ENCODE data around the gene SLC9A6.

Gene SLC9A6

DNA sequence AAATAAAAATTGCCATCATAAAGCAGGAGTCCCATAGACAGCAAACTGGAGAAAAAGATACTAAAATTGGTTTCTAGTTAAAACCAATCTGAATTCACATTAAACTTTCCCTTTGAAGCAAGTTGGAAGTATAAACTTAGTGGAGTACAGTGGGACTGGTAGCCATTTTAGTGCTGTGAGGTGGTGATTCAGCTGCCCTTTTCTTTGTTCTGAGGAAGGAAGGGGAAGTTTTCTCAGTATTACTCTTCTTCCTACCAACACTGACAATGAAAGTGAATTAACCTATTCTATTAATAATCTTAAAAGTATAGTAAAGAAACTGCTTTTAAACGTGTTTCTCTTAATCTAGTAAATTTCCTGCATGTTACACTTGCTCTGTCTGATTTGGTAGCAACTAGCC lies 36.7 kb downstream of the SLC9A6 start:
- no peak for TF ChIP-seq FOXP2 (optimal IDR thresholded peaks at IDR 0.05; ENCODE audit: borderline replicate concordance, extremely low read depth, extremely low read length, insufficient read depth)
- TF ChIP-seq, protein P1, sequence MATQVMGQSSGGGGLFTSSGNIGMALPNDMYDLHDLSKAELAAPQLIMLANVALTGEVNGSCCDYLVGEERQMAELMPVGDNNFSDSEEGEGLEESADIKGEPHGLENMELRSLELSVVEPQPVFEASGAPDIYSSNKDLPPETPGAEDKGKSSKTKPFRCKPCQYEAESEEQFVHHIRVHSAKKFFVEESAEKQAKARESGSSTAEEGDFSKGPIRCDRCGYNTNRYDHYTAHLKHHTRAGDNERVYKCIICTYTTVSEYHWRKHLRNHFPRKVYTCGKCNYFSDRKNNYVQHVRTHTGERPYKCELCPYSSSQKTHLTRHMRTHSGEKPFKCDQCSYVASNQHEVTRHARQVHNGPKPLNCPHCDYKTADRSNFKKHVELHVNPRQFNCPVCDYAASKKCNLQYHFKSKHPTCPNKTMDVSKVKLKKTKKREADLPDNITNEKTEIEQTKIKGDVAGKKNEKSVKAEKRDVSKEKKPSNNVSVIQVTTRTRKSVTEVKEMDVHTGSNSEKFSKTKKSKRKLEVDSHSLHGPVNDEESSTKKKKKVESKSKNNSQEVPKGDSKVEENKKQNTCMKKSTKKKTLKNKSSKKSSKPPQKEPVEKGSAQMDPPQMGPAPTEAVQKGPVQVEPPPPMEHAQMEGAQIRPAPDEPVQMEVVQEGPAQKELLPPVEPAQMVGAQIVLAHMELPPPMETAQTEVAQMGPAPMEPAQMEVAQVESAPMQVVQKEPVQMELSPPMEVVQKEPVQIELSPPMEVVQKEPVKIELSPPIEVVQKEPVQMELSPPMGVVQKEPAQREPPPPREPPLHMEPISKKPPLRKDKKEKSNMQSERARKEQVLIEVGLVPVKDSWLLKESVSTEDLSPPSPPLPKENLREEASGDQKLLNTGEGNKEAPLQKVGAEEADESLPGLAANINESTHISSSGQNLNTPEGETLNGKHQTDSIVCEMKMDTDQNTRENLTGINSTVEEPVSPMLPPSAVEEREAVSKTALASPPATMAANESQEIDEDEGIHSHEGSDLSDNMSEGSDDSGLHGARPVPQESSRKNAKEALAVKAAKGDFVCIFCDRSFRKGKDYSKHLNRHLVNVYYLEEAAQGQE (IDR thresholded peaks at IDR 0.05; ENCODE audit: insufficient read depth in 1 of 2, low read depth in 2 of 2, low read length in 2 of 2): no peak

DNA sequence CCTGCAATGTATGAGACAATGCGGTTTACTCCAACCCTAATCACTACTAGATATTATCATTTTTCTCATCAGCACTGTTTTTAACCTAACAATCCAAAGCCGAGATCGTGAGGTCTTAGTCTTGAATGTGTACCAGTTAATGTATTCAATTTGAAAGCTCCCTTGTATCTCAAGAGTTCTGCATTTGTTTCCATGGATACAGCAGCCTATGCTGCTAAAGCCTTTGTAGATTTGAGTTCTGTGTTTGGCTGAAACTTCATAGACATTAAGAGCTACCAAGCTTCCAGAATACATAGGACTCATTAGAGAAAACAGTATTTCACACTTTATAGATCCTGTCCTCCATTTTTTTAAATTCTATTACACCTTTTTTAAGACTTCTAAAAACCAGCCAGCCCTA lies 39.9 kb downstream of the SLC9A6 start:
- no peak for TF ChIP-seq FOXP2 (optimal IDR thresholded peaks at IDR 0.05; ENCODE audit: borderline replicate concordance, extremely low read depth, extremely low read length, insufficient read depth)
- no peak for TF ChIP-seq POLR2AphosphoS5 (IDR thresholded peaks at IDR 0.05; ENCODE audit: low read depth, low read length)
- no peak for TF ChIP-seq SIN3A (IDR thresholded peaks at IDR 0.05; ENCODE audit: borderline replicate concordance, insufficient read depth, low read length)
- TF ChIP-seq, protein P1 (IDR thresholded peaks at IDR 0.05; ENCODE audit: insufficient read depth in 1 of 2, low read depth in 2 of 2, low read length in 2 of 2): no peak

DNA sequence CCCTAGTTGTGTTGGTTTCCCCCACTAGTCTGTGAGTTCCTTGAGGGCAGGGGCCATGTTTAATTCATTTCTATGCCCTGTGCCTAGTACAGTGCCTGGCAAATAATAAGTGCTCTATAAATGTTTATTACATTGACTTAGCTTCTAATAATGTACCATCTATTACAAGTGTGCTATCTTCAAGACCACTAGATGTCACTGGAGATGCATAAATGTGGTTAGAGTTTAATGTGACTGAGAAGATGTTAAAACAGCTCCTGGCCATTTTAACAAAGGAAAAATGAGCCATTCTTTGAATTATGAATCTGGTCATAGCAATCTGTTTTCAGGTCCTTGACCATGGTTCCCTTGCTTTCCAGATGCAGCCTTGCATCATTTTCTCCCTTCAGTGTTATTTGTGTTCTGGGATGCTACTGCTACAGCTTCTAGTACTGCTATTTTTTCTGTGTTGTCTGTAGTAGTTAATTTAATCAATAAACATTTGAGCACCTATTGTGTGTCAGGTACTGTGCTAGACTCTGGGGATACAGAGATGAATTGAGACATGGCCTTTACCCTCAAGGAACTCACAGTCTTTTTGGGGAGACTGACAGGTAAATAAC lies 43.2 kb downstream of the SLC9A6 start:
- TF ChIP-seq SIN3A (IDR thresholded peaks at IDR 0.05; ENCODE audit: borderline replicate concordance, insufficient read depth, low read length) (no peak), TAF1 (IDR thresholded peaks at IDR 0.05; ENCODE audit: borderline replicate concordance, insufficient read depth, low read length) (no peak), POLR2AphosphoS5 (IDR thresholded peaks at IDR 0.05; ENCODE audit: low read depth, low read length) (no peak), FOXP2 (optimal IDR thresholded peaks at IDR 0.05; ENCODE audit: borderline replicate concordance, extremely low read depth, extremely low read length, insufficient read depth) (no peak)
- TF ChIP-seq, protein P1 (IDR thresholded peaks at IDR 0.05; ENCODE audit: insufficient read depth in 1 of 2, low read depth in 2 of 2, low read length in 2 of 2): no peak

DNA sequence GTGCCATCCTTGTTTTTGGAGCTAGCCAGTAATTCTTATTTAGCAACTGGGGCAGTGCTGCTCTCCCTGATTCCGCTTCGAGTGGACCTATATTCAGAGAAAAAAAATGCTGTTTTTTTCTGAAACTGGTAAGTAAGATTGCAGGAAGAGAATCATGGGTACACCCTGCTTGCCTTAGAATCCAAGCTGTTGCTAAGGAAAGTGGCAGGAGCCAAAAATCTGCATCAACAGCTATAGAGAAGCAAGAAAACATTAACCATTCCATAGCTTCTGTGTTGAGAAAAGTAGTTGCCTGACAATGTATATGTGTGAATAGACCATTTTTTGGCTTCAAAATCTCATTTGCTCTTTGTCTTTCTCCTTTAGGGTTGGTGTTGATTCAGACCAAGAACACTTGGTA lies 44.5 kb downstream of the SLC9A6 start:
- TF ChIP-seq SIN3A (IDR thresholded peaks at IDR 0.05; ENCODE audit: borderline replicate concordance, insufficient read depth, low read length) (no peak), TAF1 (IDR thresholded peaks at IDR 0.05; ENCODE audit: borderline replicate concordance, insufficient read depth, low read length) (no peak), POLR2AphosphoS5 (IDR thresholded peaks at IDR 0.05; ENCODE audit: low read depth, low read length) (no peak), FOXP2 (optimal IDR thresholded peaks at IDR 0.05; ENCODE audit: borderline replicate concordance, extremely low read depth, extremely low read length, insufficient read depth) (no peak)
- TF ChIP-seq, protein P1 (IDR thresholded peaks at IDR 0.05; ENCODE audit: insufficient read depth in 1 of 2, low read depth in 2 of 2, low read length in 2 of 2): no peak

Measured in PFSK-1 (cell line).